DND-41 (cell line): ENCODE data around the gene GRIN3B.

Experiments used
- ATAC-seq: fragments of 200-7000 bp; cut with Tn5 transposase; 3 replicates; pipeline ENCODE4 v1.9.1; 2021; ENCODE audit warnings: low read depth; ENCODE audit not compliant: insufficient read depth
- DNase-seq: peaks from one replicate; pipeline ENCODE4 v3.0.0-alpha.2; 2020
- H2AFZ ChIP-seq: 2 replicates; pipeline ENCODE4 v1.6.0; 2012; ENCODE audit warnings: low read depth, low read length
- H3K27ac ChIP-seq: 2 replicates; pipeline ENCODE4 v1.5.1; 2012; ENCODE audit warnings: low read length, inconsistent platforms
- H3K27me3 ChIP-seq: fragments of 200-600 bp; sonication (generic); 2 replicates; pipeline ENCODE4 v1.6.0; 2012; ENCODE audit warnings: low read length, mild to moderate bottlenecking, inconsistent platforms; ENCODE audit not compliant: insufficient read depth, poor library complexity
- H3K36me3 ChIP-seq: 2 replicates; pipeline ENCODE4 v1.5.1; 2012; ENCODE audit warnings: low read length, inconsistent platforms; ENCODE audit not compliant: insufficient read depth
- H3K4me1 ChIP-seq: 2 replicates; pipeline ENCODE4 v1.5.1; 2012; ENCODE audit warnings: mild to moderate bottlenecking, low read length; ENCODE audit not compliant: insufficient read depth
- H3K4me2 ChIP-seq: 2 replicates; pipeline ENCODE4 v1.6.0; 2012; ENCODE audit warnings: mild to moderate bottlenecking, moderate library complexity, low read length, inconsistent platforms; ENCODE audit not compliant: insufficient read depth
- H3K4me3 ChIP-seq, 2 experiments: fragments of 200-600 bp in 1 of 2; shearing (Covaris generic) in 1 of 2; 2 replicates each; pipeline ENCODE4 v1.5.1; 2012 to 2016; ENCODE audit warnings: inconsistent platforms in 2 of 2, low read length in 2 of 2, mild to moderate bottlenecking in 2 of 2, low read depth in 1 of 2, moderate library complexity in 1 of 2
- H3K79me2 ChIP-seq: 2 replicates; pipeline ENCODE4 v1.6.0; 2012; ENCODE audit warnings: low read length, inconsistent platforms; ENCODE audit not compliant: insufficient read depth
- H3K9ac ChIP-seq: 2 replicates; pipeline ENCODE4 v1.6.0; 2012; ENCODE audit warnings: low read depth, mild to moderate bottlenecking, inconsistent platforms, low read length, moderate library complexity
- H3K9me3 ChIP-seq: 2 replicates; pipeline ENCODE4 v1.5.1; 2012; ENCODE audit warnings: low read length, moderate library complexity, mild to moderate bottlenecking, inconsistent platforms; ENCODE audit not compliant: insufficient read depth, severe bottlenecking
- H4K20me1 ChIP-seq: 2 replicates; pipeline ENCODE4 v1.6.0; 2012; ENCODE audit warnings: low read length; ENCODE audit not compliant: insufficient read depth
- EZH2 ChIP-seq: IDR thresholded peaks from 3 replicates; pipeline ENCODE4 v1.6.1; 2012; ENCODE audit warnings: borderline replicate concordance, low read depth, mild to moderate bottlenecking, moderate library complexity, low read length, inconsistent platforms; ENCODE audit not compliant: severe bottlenecking
- TF ChIP-seq, protein P1 (sequence below): IDR thresholded peaks from 2 replicates; pipeline ENCODE4 v1.5.1; 2012; ENCODE audit warnings: borderline replicate concordance, low read length, moderate library complexity, mild to moderate bottlenecking; ENCODE audit not compliant: poor library complexity, severe bottlenecking; ENCODE audit errors: extremely low read depth

Gene GRIN3B

DNA sequence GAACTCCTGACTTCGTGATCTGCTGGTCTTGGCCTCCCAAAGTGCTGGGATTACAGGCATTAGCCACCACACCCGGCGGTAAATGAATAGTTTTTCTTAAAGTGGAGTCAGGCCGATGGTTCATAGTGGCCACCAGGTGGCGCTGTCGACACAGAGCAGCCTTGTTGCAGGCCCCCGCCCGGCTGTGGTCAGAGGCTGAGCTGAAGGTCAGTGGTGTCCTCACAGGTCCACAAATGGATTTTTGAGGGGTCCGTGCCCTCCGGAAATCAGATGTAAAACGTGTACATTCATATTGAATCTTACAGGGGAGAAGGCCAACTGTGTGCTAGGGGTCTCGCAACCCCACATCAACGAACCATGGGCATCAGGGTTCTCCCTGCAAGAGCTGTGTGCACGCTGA lies 29.5 kb upstream of the GRIN3B start:
- DNase-seq (no peak), ATAC-seq (no peak)
- no peaks in the 10 kb centered on the region for H3K27me3 ChIP-seq
- no peak overlapping the region for H3K9ac ChIP-seq
- no peak overlapping the region for H3K4me2 ChIP-seq
- H3K4me3 ChIP-seq, result no peak overlapping the region
- H3K36me3 ChIP-seq, result peaks cover 48% of the 10 kb centered on the region
- H3K27ac ChIP-seq, result no peak overlapping the region
- no peak overlapping the region for H2AFZ ChIP-seq
- no peaks in the 10 kb centered on the region for H3K79me2 ChIP-seq
- no peaks in the 10 kb centered on the region for H4K20me1 ChIP-seq
- no peaks in the 10 kb centered on the region for H3K4me1 ChIP-seq
- TF ChIP-seq EZH2, result no peak
- TF ChIP-seq, protein P1, sequence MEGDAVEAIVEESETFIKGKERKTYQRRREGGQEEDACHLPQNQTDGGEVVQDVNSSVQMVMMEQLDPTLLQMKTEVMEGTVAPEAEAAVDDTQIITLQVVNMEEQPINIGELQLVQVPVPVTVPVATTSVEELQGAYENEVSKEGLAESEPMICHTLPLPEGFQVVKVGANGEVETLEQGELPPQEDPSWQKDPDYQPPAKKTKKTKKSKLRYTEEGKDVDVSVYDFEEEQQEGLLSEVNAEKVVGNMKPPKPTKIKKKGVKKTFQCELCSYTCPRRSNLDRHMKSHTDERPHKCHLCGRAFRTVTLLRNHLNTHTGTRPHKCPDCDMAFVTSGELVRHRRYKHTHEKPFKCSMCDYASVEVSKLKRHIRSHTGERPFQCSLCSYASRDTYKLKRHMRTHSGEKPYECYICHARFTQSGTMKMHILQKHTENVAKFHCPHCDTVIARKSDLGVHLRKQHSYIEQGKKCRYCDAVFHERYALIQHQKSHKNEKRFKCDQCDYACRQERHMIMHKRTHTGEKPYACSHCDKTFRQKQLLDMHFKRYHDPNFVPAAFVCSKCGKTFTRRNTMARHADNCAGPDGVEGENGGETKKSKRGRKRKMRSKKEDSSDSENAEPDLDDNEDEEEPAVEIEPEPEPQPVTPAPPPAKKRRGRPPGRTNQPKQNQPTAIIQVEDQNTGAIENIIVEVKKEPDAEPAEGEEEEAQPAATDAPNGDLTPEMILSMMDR, result peak; percentile 69
- H3K9me3 ChIP-seq, result peaks cover 10% of the 10 kb centered on the region

DNA sequence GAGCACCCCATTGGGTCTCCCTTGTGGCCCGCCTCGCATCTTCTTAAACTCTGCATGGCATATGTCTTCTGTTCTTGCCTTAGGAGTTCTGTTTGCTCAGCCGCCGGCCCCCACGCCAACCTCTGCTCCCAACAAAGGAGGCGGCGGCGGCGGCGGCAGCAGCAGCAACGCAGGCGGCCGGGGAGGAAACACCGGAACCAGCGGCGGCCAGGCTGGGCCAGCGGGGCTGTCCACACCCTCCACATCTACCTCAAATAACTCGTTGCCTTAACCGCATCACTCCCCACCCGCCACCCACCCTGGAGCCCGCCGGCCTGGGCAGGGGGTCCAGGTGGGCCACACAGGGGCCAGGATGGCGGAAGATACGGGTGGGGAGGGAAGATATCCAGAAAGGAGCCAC lies 28.4 kb upstream of the GRIN3B start:
- Histone ChIP-seq H2AFZ (no peak overlapping the region), H3K4me2 (no peak overlapping the region), H3K79me2 (no peaks in the 10 kb centered on the region), H3K9ac (no peak overlapping the region), H3K36me3 (peaks cover 43% of the 10 kb centered on the region), H3K9me3 (peaks cover 10% of the 10 kb centered on the region), H3K4me3 (no peak overlapping the region), H4K20me1 (no peaks in the 10 kb centered on the region), H3K4me1 (no peaks in the 10 kb centered on the region), H3K27me3 (no peaks in the 10 kb centered on the region), H3K27ac (no peak overlapping the region)
- no peak for ATAC-seq
- DNase-seq, result no peak
- no peak for TF ChIP-seq EZH2
- TF ChIP-seq, protein P1, result no peak

DNA sequence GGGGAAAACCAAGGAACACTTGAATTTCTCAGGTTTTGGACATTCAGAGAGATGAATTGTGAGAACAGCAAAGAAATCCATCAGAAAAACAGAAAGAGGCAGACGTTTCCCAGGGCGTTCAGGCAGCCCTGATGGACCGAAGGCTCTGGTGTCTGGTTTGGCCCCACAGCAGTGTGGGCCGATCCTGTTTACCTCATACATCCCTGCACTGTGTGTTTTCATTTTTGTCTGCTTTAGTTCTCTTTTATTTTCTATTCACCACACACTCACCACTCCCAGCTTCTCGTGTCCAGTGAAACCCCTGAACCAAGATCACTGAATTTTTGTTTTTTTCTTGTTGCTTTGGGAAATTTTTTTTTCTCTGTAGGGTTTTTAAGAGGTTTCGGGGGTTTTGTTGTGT lies 27.9 kb upstream of the GRIN3B start:
- TF ChIP-seq EZH2, result no peak
- TF ChIP-seq, protein P1, result no peak
- no peak for ATAC-seq
- H3K79me2 ChIP-seq, result no peaks in the 10 kb centered on the region
- no peak overlapping the region for H3K4me2 ChIP-seq
- no peak overlapping the region for H3K9ac ChIP-seq
- no peak overlapping the region for H3K27ac ChIP-seq
- no peak overlapping the region for H3K4me3 ChIP-seq
- no peak overlapping the region for H2AFZ ChIP-seq
- no peaks in the 10 kb centered on the region for H3K4me1 ChIP-seq
- no peak for DNase-seq
- no peaks in the 10 kb centered on the region for H3K27me3 ChIP-seq
- peaks cover 10% of the 10 kb centered on the region for H3K9me3 ChIP-seq
- H3K36me3 ChIP-seq, result peaks cover 40% of the 10 kb centered on the region
- no peaks in the 10 kb centered on the region for H4K20me1 ChIP-seq
